ENCODE data around the gene AHR.
"Not testable (repeated sequence)": the region's sequence is repeated elsewhere in the genome, so short reads cannot be mapped to it uniquely, and the experiment has no call there.

The AHR gene

GRCh38 chr7:17374157-17374556 lies 75.7 kb downstream of the AHR start:
- Histone ChIP-seq H3K27me3 (ENCODE audit: control insufficient read depth, insufficient read depth, low read length) (no peaks in the 10 kb centered on the region), H3K27ac (ENCODE audit: low read depth, low read length) (no peak overlapping the region), H3K4me1 (ENCODE audit: control insufficient read depth, insufficient read depth, low read length) (peaks cover 4% of the 10 kb centered on the region), H3K4me3 (ENCODE audit: low read length) (no peak overlapping the region), H3K36me3 (ENCODE audit: control insufficient read depth, insufficient read depth, low read length) (no peaks in the 10 kb centered on the region), H3K9ac (ENCODE audit: low read length) (no peak overlapping the region)

- Histone ChIP-seq H3K4me1 (ENCODE audit: control insufficient read depth, insufficient read depth, low read length) (peaks cover 4% of the 10 kb centered on the region), H3K27ac (ENCODE audit: low read depth, low read length) (no peak overlapping the region)
Measured at GRCh38 chr7:17374654-17375053, 76.2 kb downstream of the AHR start.

DNA sequence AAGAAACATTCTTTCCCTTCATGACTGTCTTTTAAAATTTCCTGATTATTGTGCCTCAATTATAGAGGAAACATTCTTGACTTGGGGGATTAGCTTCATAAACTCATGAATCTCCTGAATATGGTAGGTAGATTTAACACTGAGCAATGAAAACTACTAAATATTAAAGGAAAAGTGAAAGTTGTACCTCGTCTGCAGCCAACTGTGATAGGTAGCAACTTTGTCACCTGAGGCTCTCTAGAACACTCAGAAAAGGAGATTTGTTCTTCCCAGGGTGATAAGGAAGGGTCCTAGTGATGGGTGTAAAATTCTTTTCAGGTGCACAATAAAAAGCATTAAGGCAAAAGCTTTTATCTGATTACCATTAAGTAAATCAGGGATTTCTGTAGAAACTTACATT lies 78.1 kb downstream of the AHR start:
- Histone ChIP-seq H3K36me3 (ENCODE audit: control insufficient read depth, insufficient read depth, low read length) (no peaks in the 10 kb centered on the region), H3K27ac (ENCODE audit: low read depth, low read length) (no peak overlapping the region), H3K4me1 (ENCODE audit: control insufficient read depth, insufficient read depth, low read length) (no peaks in the 10 kb centered on the region), H3K27me3 (ENCODE audit: control insufficient read depth, insufficient read depth, low read length) (no peaks in the 10 kb centered on the region), H3K9ac (ENCODE audit: low read length) (no peak overlapping the region), H3K4me3 (ENCODE audit: low read length) (no peak overlapping the region)

More at GRCh38 chr7:17374654-17375053, 76.2 kb downstream of the AHR start:
- Histone ChIP-seq H3K36me3 (ENCODE audit: control insufficient read depth, insufficient read depth, low read length) (no peaks in the 10 kb centered on the region), H3K9ac (ENCODE audit: low read length) (no peak overlapping the region), H3K27me3 (ENCODE audit: control insufficient read depth, insufficient read depth, low read length) (no peaks in the 10 kb centered on the region), H3K4me3 (ENCODE audit: low read length) (no peak overlapping the region)

- Histone ChIP-seq H3K27ac (ENCODE audit: low read depth, low read length) (no peak overlapping the region), H3K9ac (ENCODE audit: low read length) (no peak overlapping the region), H3K4me1 (ENCODE audit: control insufficient read depth, insufficient read depth, low read length) (no peaks in the 10 kb centered on the region)
Measured at GRCh38 chr7:17380736-17381662, 82.5 kb downstream of the AHR start.

GRCh38 chr7:17382408-17383354 lies 84.2 kb downstream of the AHR start:
- H3K9ac ChIP-seq (ENCODE audit: low read length) = not testable (repeated sequence)

More at GRCh38 chr7:17380736-17381662, 82.5 kb downstream of the AHR start:
- Histone ChIP-seq H3K27me3 (ENCODE audit: control insufficient read depth, insufficient read depth, low read length) (no peaks in the 10 kb centered on the region), H3K4me3 (ENCODE audit: low read length) (no peak overlapping the region), H3K36me3 (ENCODE audit: control insufficient read depth, insufficient read depth, low read length) (no peaks in the 10 kb centered on the region)

GRCh38 chr7:17384400-17384799 lies 85.9 kb downstream of the AHR start:
- H3K9ac ChIP-seq (ENCODE audit: low read length) = no peak overlapping the region
- H3K27me3 ChIP-seq (ENCODE audit: control insufficient read depth, insufficient read depth, low read length) = no peaks in the 10 kb centered on the region

More at GRCh38 chr7:17382408-17383354, 84.2 kb downstream of the AHR start:
- H3K27me3 ChIP-seq (ENCODE audit: control insufficient read depth, insufficient read depth, low read length); H3K27ac ChIP-seq (ENCODE audit: low read depth, low read length); H3K36me3 ChIP-seq (ENCODE audit: control insufficient read depth, insufficient read depth, low read length); H3K4me1 ChIP-seq (ENCODE audit: control insufficient read depth, insufficient read depth, low read length); H3K4me3 ChIP-seq (ENCODE audit: low read length): not testable (repeated sequence)

GRCh38 chr7:17385612-17386011 lies 87.2 kb downstream of the AHR start:
- H3K36me3 ChIP-seq (ENCODE audit: control insufficient read depth, insufficient read depth, low read length) = no peaks in the 10 kb centered on the region
- H3K27me3 ChIP-seq (ENCODE audit: control insufficient read depth, insufficient read depth, low read length) = no peaks in the 10 kb centered on the region
- H3K9ac ChIP-seq (ENCODE audit: low read length) = no peak overlapping the region
- H3K27ac ChIP-seq (ENCODE audit: low read depth, low read length) = no peak overlapping the region
- no peak overlapping the region for H3K4me3 ChIP-seq (ENCODE audit: low read length)
- H3K4me1 ChIP-seq (ENCODE audit: control insufficient read depth, insufficient read depth, low read length) = no peaks in the 10 kb centered on the region

More at GRCh38 chr7:17384400-17384799, 85.9 kb downstream of the AHR start:
- no peaks in the 10 kb centered on the region for H3K4me1 ChIP-seq (ENCODE audit: control insufficient read depth, insufficient read depth, low read length)
- H3K27ac ChIP-seq (ENCODE audit: low read depth, low read length) = no peak overlapping the region
- H3K36me3 ChIP-seq (ENCODE audit: control insufficient read depth, insufficient read depth, low read length) = no peaks in the 10 kb centered on the region
- no peak overlapping the region for H3K4me3 ChIP-seq (ENCODE audit: low read length)

- H3K4me1 ChIP-seq (ENCODE audit: control insufficient read depth, insufficient read depth, low read length) = no peaks in the 10 kb centered on the region
- no peak overlapping the region for H3K9ac ChIP-seq (ENCODE audit: low read length)
- no peak overlapping the region for H3K27ac ChIP-seq (ENCODE audit: low read depth, low read length)
- no peaks in the 10 kb centered on the region for H3K27me3 ChIP-seq (ENCODE audit: control insufficient read depth, insufficient read depth, low read length)
- no peak overlapping the region for H3K4me3 ChIP-seq (ENCODE audit: low read length)
- no peaks in the 10 kb centered on the region for H3K36me3 ChIP-seq (ENCODE audit: control insufficient read depth, insufficient read depth, low read length)
Measured at GRCh38 chr7:17390392-17390791, 91.9 kb downstream of the AHR start.

GRCh38 chr7:17391366-17391765 lies 92.9 kb downstream of the AHR start:
- Histone ChIP-seq H3K36me3 (ENCODE audit: control insufficient read depth, insufficient read depth, low read length) (no peaks in the 10 kb centered on the region), H3K27me3 (ENCODE audit: control insufficient read depth, insufficient read depth, low read length) (no peaks in the 10 kb centered on the region), H3K9ac (ENCODE audit: low read length) (no peak overlapping the region), H3K27ac (ENCODE audit: low read depth, low read length) (no peak overlapping the region), H3K4me3 (ENCODE audit: low read length) (no peak overlapping the region), H3K4me1 (ENCODE audit: control insufficient read depth, insufficient read depth, low read length) (no peaks in the 10 kb centered on the region)

GRCh38 chr7:17392846-17393245 lies 94.4 kb downstream of the AHR start:
- Histone ChIP-seq H3K36me3 (ENCODE audit: control insufficient read depth, insufficient read depth, low read length) (no peaks in the 10 kb centered on the region), H3K27me3 (ENCODE audit: control insufficient read depth, insufficient read depth, low read length) (no peaks in the 10 kb centered on the region), H3K4me1 (ENCODE audit: control insufficient read depth, insufficient read depth, low read length) (no peaks in the 10 kb centered on the region), H3K4me3 (ENCODE audit: low read length) (no peak overlapping the region), H3K27ac (ENCODE audit: low read depth, low read length) (no peak overlapping the region), H3K9ac (ENCODE audit: low read length) (no peak overlapping the region)

GRCh38 chr7:17394563-17394962 lies 96.1 kb downstream of the AHR start:
- H3K9ac ChIP-seq (ENCODE audit: low read length); H3K36me3 ChIP-seq (ENCODE audit: control insufficient read depth, insufficient read depth, low read length); H3K4me3 ChIP-seq (ENCODE audit: low read length); H3K27ac ChIP-seq (ENCODE audit: low read depth, low read length); H3K27me3 ChIP-seq (ENCODE audit: control insufficient read depth, insufficient read depth, low read length); H3K4me1 ChIP-seq (ENCODE audit: control insufficient read depth, insufficient read depth, low read length): not testable (repeated sequence)
